Measurements from ENCODE around the gene RAD9A.
"Not testable (repeated sequence)": the region's sequence is repeated elsewhere in the genome, so short reads cannot be mapped to it uniquely, and the experiment has no call there.

RAD9A gene

DNA sequence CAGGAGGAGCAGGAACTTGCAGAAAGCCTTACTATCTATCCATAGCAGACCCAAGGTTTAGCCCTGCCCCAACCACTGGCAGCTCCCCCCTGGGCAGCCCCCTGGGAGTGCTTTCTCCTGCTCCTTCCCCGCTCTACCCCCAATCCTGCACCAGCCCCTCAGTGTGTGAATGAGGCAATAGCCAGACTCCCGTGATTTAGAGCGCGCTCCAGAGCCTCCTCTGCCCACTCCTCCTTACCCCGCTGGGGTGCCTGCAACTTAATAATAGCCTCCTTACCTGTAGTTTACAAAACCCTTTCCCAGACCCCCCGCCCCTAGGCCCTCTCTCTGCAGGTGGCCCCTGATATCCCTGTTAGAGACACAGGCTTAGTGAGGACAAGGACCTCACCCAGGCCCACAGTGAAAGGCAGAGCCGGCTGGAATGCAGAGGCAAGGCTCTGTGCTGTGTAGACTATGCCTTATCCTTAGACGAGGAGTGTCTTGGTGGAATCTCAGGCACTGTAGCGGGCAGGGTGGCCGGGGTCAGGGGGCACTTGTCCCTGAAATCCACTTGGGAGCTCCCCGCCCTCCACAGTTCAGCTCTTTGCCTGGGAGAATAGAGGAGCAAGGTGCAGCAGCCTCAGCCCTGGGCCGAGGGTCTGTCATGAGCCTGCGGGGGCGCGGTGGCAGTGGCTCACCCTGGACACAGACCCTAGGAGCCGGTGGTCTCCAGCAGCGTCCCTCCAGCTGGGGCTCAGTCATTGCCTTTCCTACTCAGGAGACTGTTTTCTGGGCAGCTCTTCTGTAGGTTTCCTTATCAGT lies 19.4 kb downstream of the RAD9A start:
- DNase-seq (ENCODE audit: low spot score): no peak

DNA sequence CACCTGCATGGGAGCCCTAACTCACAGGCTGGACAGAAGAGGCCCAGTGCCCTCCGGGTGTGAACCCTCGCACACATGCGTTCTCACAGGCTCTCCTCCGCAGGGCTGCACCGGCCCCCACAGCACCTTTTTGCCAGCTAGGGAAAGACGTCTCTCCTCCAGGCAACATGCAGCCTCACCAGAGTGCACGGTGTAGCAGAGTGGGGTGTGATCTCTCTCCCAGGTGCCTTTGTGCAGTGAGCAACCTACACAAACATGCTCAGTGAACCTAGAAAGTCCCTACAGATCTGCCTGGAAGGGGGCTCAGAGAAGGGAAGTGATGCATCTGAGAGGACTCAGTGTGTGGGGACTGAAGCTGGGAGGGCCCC lies 20.0 kb downstream of the RAD9A start:
- peak; percentile 27 for DNase-seq (ENCODE audit: low spot score)

DNA sequence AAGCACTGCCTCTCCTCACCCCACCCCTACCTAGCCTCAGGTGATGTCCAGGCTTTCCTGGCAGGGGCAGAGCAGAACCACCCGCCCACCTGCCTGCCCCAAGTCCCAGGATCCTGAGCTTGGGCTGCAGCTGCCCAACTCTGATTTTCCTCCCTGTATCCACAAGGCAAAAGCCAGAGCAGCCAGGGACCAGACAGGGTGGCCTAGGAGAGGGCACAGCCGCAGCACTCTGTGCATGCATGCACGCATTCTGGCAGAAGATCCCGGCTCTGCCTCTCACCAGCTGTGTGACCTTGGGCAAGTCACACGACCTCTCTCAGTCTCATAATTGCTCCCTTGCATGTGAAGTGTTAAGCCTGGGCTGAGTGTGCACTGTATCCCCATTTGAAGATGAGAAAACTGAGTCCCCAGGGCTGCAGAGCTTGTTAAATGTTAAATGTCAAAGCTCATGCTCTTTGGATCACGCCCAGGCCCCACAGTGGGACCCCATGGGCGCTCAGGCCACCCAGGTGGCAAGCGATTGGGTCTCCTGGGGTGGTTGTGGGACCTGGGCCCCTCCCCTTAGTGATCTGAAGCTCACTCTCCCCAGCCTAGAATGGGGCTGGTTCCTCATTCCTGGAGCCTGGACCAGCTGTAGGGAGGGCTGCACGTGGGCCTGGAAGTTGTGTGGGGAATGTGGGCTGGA lies 20.9 kb downstream of the RAD9A start:
- no peak for DNase-seq (ENCODE audit: low spot score)

DNA sequence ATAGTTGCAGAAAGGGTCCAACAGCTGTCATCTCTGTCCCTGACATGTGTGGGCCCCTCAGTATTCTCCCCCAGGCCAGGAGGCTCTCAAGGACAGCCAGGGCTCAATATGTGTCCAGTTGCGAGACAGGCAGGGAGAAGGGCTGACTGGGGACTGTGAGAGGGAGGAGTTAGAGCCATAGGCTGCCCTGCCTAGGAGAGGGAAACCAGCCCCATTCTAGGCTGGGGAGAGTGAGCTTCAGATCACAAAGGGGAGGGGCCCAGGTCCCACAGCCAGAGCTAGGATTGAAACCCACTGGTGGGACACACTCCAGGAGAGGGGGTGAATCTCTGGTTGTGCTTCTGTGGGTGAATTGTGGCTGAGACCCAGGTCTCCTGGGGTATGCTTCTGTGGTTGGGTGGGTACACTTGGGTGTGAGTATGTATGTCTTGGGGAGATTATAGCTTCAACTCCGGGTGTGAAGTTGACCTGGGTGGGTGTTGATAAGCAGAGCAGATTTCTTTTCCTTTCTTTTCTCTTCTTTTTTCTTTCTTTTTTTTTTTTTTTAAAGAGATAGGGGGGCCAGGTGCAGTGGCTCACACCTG lies 21.6 kb downstream of the RAD9A start:
- DNase-seq (ENCODE audit: low spot score): peak; percentile 78

DNA sequence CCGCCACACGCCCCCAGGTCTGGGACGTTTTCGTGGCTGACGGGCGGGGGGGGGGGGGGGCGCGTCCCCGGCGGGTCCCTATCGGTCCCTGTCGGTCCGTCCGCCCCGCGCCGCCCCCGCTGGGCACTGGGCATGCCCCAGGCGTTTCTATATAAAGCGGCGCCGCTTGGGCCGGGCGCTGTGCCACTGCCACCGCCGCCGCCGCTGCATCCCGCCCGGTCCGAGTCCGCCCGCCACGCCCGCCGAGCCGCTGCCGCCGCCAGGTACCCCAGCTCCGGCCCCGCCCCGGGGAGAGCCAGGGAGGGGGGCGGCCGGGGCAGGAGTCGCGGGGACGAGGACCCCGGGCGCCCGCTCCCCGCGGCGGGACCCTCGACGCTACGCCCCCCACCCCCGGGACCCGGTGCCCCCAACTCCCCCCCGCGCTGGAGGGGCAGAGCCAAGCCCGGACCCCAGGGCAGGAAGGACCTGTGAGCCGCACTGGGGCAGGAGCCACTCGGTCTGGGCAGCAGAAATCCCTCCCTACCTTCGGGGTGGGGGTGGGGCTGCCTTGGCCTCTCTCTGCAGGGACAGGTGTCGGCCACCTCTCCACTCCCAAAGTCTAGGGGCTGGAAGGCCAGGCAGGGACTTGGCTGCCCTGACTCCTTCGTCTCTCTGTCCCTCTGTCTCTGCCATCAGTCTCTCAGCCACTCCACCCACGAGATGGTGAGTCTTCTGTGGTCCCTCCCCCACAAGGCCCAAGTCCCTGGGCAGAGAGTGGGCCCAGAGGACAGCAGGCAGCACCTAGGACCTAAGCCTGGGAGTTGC lies 23.9 kb downstream of the RAD9A start, which contains the start of gene CARNS1:
CARNS1 (plus strand) TSS at position 178 of the 804 bp plus-strand sequence; CDS start at position 700, 522 bp downstream.
- DNase-seq (ENCODE audit: low spot score): peak; percentile 30

DNA sequence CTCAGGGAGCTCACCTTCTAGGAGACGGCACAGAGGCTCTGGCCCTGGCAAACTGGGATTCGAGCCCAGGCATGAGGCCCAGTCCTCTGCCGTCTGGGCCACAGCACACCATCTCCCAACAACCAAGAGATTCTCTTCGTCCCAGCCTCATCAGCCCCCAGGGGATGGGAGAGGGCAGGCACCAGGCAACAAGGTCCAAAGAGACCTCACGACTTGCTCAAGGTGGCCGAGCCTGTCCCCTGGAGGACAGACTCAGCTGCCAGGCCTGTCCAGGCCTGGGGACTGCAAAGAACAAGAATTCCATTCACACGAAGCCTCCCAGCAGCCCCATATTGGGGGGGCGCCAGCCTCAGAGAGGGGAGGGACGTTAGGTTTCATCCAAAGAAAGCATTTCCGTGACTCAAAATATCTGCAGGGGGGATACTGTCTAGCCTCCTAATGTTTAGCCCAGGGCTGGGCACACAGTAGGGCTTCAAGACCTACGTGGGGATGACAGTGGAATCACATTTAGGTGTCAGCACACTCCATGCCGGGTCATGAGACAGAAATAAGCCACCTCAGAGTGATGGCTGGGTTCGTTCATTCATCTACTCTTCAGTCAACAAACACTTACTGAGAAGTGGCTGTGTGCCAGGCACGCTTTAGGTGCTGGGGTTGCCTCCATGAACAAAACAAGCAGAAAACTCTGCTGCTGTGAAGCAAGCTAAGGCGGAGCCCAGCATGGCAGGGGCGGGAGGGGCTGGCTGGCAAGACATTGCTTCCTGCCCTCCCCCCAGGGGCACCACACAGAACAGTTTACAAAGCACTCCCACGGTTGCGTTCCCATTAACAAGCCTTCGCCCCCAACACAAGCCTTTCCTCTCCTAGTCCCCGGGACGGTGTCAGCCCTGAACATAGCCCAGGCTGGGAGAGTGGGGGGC lies 24.9 kb downstream of the RAD9A start:
- DNase-seq (ENCODE audit: low spot score): peak; percentile 51

DNA sequence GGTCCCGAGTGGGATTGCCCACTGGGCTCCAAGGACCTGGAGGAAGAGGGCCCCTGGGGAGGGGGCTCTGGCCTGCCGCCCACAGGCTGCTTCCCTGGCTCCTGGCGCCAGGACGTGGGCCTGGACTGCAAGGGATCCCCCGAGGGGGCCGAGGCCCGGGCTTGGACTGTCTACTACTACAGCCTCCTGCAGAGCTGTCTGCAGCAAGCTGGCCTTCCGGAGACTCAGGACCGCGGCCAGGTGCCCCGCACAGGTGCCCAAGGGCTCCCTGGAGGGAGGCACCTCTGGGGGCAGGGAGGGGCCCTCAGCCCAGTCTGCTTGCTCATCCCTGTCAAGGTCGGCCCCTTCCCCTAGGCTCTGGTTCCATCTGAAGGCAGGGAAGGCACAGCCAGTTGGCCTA lies 25.6 kb downstream of the RAD9A start:
- DNase-seq (ENCODE audit: low spot score): no peak

DNA sequence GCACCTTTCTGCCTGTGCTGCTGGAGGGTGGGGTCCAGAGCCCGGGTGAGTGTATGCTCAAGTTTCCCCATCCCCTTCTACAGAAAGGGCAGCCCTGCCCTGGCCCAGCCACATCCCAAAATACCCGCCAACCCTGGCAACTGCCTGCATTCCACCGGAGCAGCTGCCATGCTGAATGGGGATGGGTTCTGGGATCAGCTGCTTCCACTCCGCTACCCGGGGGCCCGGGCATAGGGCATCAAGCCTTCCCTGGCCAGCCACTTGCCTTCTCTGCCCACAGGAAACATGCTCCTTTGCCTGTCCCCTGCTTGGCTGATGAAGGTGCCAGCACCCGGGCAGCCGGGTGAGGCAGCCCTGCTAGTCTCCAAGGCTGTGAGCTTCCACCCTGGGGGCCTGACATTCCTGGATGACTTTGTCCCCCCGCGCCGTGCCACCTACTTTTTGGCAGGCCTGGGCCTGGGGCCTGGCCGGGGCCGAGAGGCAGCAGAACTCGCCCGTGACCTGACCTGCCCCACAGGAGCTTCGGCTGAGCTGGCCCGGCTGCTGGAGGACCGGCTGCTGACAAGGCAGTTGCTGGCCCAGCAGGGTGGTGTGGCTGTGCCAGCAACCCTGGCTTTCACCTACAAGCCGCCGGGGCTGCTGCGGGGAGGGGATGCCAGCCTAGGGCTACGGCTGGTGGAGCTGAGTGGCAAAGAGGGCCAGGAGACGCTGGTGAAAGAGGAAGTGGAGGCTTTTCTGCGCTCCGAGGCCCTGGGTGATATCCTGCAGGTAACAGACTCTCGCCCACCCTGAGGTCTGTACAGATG lies 26.9 kb downstream of the RAD9A start:
- DNase-seq (ENCODE audit: low spot score): no peak

DNA sequence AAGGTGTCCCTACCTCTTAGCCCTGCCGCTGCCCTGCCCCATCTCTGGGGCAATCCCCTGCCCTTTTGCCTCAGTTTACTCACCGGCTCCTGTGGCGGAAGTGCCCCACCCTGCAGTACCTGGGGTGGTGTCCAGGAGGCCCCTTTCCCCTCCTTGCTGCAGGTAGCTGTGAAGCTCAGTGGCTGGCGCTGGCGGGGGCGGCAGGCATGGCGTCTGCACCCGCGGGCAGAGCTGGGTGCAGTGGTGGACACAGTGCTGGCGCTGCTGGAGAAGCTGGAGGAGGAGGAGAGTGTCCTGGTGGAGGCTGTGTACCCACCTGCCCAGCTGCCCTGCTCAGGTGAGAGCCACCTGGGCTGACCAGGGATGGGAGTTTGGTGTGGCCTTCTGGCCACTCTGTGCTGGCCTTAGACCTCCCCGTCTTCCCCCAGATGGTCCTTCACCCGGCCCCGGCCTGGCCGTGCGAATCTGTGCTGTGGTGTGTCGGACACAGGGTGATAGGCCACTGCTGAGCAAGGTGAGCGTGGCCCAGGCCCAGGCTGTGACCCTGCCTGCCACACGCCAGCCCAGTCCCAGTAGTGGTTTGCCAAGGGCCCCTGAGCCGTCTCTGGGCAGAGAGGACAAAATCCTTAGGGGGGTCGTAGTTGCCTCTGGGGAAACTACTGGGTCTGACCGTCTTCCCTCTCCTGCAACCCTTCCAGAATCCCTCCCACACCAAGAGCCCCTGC lies 27.7 kb downstream of the RAD9A start:
- no peak for DNase-seq (ENCODE audit: low spot score)

DNA sequence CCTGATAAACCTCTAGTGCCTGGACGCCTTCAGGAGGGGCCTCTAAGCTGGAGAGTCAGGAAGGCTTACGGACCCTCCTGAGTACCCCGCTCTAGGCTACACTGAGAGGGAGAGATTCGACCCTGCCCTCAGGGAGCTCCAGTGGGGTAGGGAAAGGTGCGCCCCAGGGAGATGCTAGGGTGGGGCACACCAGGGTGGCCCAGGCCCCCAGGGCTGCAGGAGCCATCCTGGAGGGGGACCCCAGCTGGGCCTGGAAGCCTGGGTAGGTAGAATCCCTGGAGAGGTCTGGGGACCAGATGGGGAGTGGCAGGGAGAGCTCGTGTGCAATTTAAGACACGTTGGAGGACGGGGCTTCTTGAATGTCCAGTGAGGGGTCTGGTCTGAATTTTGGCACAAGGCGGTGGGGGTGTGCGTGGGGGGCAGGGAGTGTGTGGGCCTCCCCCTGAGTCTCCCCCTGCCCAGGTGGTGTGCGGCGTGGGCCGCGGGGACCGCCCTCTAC lies 28.4 kb downstream of the RAD9A start:
- no peak for DNase-seq (ENCODE audit: low spot score)

DNA sequence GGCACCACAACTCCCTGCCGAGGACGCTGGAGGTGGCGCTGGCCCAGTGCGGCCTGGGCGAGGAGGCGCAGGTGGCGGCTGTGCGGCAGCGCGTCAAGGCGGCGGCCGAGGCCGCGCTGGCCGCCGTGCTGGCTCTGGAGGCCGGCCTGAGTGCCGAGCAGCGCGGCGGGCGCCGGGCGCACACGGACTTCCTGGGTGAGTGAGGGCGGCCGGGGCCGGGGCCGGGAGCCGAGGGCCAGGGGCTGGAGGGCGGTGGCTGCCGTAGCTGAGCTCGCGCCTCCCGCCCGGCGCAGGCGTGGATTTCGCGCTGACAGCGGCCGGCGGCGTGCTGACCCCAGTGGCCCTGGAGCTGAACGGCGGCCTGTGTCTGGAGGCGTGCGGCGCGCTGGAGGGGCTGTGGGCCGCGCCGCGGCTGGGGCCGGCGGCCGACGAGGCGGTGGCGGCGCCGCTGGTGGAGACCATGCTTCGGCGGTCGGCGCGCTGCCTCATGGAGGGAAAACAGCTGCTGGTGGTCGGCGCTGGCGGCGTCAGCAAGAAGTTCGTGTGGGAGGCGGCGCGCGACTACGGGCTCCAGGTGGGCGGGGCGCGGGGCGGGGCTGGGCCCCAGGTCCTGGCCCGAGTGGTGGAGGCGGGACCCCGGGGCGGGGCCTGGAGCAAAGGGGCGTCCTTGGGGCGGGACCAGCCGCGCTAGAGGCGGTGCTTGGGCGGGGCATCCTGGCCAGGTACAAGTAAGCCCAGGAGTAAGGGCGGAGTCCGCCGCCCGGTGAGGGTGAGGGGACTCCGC lies 29.1 kb downstream of the RAD9A start:
- peak; percentile 93 for DNase-seq (ENCODE audit: low spot score)

DNA sequence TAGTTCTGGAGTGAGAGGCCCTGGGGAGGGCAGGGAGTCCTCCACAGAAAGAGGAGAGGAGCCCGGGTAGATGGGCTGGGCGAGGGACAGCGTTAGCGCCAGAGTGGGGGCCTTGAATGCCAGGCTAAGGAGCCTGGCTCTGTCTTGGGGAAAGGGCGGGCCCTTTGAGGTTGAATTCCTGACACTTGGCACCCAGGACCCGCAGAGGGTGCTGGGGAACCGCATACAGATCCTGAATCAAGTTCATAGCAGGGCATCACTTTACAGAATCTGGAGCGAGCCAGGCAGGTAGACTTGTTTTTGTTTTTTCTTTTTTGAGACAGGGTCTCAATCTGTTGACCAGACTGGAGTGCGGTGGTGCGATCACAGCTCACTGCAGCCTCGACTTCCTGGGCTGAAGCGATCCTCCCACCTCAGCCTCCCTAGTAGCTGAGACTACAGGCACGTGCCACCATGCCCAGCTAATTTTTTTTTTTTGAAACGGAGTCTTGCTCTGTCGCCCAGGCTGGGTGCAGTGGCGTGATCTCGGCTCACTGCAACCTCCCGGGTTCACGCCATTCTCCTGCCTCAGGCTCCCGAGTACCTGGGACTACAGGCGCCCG lies 29.7 kb downstream of the RAD9A start:
- no peak for DNase-seq (ENCODE audit: low spot score)

DNA sequence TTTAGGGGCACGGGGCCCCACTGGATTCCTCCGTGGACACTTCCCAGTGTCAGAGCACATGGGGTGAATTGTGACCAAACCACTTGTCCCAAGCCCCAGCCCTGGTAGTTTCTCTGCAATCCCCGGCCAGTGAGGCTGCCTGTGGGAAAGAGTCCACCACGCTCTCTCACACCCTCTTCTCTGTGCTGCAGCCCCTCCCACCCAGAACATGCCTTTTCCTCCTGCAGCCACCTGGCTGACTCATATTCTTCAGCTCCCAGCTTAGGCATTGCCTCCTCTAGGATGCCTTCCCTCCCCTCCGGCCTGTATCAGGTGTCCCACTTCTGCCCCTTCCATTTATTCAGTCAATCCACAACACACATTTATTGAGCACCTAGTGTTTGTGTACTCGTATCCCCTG lies 31.1 kb downstream of the RAD9A start:
- no peak for DNase-seq (ENCODE audit: low spot score)

DNA sequence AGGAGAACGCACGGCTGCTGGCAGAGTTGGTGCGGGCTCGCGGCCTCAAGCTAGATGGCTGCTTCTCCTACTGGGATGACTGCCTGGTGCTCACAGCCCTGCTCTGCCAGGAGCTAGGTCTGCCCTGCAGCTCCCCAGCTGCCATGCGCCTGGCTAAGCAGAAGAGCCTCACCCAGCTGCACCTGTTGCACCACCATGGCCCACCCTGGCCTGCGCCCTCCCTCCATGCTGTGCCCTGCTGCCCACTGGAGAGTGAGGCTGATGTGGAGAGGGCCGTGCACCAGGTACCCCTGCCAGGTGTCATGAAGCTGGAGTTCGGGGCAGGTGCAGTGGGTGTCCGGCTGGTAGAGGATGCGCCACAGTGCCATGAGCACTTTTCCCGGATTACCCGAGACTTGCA lies 31.7 kb downstream of the RAD9A start:
- no peak for DNase-seq (ENCODE audit: low spot score)

DNA sequence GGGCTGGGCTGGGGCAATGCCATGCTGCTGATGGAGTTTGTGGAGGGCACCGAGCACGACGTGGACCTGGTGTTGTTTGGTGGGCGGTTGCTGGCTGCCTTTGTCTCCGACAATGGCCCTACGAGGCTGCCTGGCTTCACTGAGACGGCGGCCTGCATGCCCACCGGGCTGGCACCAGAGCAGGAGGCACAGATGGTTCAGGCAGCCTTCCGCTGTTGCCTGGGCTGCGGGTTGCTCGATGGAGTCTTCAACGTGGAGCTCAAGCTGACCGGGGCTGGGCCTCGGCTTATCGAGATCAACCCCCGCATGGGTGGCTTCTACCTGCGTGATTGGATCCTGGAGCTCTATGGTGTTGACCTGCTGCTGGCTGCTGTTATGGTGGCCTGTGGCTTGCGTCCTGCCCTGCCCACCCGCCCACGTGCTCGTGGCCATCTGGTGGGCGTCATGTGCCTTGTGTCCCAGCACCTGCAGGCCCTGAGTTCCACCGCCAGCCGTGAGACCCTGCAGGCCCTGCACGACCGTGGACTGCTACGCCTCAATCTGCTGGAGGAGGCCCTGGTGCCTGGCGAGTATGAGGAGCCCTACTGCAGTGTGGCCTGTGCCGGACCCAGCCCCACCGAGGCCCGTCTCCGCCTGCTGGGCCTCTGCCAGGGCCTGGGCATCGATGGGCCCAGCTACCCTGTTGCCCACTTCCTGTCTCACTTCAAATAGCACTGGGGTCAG lies 32.3 kb downstream of the RAD9A start:
- no peak for DNase-seq (ENCODE audit: low spot score)

DNA sequence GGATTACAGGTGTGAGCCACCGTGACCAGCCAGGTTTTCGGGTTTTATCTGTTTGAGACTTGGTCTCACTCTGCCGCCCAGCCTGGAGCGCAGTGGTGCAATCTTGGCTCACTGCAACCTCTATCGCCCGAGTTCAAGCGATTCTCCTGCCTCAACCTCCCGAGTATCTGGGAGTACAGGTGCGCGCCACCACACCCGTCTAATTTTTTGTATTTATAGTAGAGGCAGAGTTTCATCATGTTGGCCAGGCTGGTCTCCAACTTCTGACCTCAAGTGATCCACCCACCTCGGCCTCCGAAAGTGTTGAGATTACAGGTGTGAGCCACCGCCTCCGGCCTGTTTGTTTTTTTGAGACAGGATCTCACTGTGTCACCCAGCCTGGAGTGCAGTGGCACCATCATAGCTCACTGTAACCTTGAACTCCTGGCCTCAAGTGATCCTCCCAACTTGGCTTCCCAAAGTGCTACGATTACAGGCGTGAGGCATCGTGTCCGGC lies 35.6 kb downstream of the RAD9A start:
- not testable (repeated sequence) for DNase-seq (ENCODE audit: low spot score)

All from hematopoietic multipotent progenitor cell treated with erythropoietin and hydrocortisone succinate and interleukin-3 and kit ligand, for 15 days (in vitro differentiated cells).